ENCODE measurements around the gene UBE2R2. TPM values are rescaled to one million over a fixed set of nuclear protein-coding genes. Genes with fewer than 3 reads are reported as not detected.
A peak's percentile ranks its signal among the peaks of the same experiment; 100 is the strongest.

UBE2R2 gene
- polyA plus RNA-seq, 3 donors = 60.6 to 66.6 (median 60.6) TPM

DNA sequence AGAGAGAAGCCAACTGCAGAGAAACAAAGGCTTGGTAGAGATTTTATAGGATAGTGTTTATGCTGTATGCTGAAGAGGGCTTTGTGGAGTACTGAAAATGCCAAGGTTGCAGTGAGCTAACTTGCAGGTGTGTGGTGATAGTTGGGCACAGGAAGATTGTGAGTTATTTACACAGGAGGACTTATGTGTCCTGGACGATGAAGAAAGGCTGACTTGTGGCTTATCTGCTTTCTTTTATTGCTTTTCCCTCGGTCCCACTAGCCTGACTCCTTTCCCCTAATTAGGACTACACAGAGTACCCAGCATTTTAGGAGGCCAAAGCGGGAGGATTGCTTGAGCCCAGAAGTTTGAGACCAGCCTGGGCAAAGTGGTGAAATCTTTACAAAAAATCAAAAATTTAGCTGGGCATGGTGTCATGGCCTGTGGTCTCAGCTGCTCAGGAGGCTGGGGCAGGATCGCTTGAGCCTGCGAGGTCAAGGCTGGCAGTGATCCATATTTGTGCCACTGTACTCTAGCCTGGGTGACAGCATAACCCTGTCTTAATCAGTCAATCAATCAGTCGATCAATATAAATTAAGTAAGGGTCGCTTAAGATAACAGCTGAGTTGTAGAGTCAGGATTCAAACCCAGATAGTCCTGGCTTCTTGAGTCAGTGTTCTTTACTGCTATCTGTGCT is 61.9 kb downstream of the UBE2R2 start:
- no peak for DNase-seq

DNA sequence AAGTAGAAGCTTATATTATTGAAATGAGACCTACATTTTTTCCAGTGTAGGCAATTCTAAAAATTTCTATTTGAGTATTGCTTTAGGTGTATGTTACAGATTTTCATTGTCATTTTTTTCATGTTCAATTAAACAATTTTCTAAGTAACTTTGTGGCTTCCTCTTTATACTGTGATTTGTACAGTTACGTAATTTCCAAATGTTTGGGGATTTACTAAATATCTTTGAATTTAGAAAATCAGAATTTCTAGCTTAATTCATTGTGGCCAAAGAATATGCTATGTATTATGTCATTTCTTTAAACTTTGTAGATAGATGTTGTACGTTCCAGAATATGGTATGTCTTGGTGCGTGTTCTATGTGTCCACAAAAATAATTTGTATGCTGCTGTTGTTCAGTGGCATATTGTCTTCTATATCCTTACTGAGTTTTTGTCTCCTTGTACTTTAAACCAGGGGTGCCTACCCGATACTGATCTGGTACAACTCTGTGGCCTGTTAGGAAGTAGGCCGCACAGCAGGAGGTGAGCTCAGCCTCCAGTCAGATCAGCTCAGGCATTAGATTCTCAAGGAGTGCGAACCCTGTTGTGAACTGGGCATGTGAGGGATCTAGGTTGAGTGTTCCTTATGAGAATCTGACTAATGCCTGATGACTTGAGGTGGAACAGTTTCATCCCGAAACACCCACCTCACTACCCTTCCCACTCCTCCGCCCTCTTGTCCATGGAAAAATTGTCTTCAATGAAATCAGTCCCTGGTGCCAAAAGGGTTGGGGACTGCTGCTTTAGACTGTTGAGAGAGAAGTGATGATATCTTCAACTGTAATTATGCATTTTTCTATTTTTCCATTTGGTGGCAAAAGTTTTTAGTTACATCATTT is 63.5 kb downstream of the UBE2R2 start:
- DNase-seq = no peak

DNA sequence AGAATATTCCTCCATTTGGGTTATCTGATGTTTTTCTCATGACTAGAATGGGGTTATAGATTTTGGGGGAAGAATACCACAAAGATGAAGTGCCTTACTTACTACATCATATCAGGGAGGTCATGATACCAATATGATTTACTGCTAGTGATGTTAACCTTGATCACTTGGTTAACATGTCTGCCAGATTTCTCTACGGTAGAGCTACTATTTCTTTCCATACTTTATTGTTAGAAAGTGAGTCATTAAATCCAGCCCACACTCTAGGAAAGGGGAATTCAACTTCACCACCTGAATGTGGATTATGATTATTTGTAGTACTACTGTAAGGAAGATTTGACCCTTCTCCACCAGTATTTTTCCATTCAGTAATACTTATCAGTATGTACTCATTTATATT is 64.7 kb downstream of the UBE2R2 start:
- no peak for DNase-seq

DNA sequence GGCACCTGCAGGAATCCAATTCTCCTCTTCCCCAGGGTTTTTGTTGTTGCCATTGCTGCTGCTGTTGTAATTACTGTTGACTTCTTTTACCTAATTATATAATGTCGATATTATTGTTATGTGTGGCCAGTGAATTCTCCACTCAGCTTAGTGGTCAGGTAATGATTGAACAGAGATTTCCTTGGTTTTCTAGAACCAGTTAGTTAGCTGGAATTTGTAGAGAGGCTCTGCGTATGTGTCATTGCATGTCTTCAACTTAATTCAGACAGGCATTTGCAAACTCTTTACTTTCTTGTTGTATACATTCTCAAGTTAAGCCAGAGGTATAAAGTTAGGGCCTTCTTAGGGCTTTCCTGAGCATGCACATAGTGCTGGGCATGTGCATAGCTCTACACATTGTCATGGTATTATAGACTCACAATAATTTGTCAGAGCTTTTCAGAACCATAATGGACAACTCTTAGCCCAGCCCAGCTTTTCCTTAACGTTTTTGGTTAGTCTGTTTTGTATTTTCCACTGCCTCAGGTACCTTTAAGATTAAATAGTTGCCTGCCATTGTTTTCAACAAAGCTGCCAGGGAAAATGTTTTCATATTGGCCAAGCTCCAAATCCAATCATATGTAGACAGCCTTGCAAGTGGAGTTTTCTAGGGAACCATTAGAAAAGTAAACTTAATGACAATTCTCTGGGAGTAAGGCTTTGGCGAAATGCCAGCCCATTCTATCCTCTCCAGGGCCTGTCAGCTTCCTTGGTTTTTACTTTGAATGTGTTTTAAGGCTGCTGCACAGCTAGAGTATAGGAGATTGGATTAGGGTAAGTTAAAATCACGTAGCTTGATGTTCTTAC is 68.1 kb downstream of the UBE2R2 start:
- peak; percentile 49 for DNase-seq

DNA sequence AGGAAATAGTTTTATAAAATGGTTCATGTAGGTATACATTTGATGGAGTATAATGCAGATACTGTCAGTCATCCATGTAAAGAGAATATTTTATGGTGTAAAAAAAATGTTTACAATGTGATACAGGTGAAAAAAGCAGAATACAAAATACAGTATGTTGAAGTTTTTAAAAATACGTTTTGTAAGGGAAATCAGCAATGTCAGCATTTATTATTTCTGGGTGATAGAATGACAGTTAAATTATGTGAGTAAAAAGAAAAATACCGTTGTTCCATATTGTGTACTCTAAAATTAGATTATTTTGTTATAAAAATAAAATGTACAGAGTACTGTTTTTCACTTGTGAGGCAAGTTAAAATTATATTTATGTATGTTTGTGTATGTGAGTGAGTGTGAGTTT is 69.0 kb downstream of the UBE2R2 start:
- no peak for DNase-seq

DNA sequence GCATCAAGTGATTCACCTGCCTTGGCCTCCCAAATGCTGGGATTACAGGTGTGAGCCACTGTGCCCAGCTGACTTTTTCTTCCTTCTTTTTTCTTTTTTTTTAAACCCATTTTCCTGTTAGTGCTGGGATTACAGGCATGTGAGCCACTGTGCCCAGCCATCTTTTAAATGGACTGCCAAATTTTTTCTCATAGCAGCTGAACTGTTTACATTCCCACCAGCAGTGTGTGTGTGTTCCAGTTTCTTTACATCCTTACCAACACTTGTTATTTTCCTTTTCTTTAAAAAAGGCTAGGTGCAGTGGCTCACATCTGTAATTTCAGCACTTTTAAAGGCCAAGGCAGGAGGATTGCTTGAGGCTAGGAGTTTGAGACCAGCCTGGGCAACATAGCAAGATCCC is 76.9 kb downstream of the UBE2R2 start:
- DNase-seq = no peak

DNA sequence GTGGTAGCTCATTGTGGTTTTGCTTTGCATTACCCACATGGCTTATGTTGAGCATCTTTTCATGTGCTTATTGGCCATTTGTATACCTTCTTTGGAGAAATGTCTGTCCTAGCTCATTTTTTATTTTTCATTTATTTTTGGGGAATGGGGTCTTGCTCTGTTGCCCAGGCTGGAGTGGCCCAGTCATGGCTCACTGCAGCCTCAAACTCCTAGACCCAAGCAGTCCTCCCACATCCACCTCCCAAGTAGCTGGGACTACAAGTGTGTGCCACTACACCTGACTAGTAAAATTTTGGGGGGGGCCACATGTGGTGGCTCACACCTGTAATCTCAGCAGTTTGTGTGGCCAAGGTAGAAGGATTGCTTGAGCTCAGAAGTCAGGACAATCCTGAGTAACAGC is 77.4 kb downstream of the UBE2R2 start:
- DNase-seq = no peak

DNA sequence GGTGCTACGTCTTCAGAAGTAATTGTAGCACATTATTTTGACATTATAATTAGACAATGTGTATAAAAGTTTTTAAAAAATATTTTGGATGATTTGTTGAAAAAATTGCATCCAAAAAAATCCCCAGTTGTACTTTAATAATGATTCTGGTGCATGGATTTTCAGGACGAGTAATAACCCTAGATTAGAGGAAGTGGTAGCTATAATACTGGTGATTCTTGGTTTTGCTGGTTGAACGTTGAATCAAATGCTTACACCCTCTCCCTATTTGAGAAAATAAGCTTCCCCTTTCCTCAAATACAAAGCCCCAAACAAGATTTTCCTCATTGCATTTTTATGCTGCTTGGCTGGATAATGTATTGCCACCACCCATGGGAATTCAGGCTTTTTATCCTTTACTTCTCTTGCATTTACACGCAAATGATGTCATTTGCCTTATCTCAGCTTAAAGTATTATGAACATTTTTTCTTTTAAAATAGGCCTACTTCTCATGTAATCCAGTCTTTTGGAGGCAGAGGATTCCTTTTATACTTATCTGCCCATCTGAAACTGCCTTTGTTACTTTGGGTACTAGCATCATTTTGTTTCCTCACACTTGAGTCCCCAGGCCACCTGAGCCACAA is 86.3 kb downstream of the UBE2R2 start:
- no peak for DNase-seq

DNA sequence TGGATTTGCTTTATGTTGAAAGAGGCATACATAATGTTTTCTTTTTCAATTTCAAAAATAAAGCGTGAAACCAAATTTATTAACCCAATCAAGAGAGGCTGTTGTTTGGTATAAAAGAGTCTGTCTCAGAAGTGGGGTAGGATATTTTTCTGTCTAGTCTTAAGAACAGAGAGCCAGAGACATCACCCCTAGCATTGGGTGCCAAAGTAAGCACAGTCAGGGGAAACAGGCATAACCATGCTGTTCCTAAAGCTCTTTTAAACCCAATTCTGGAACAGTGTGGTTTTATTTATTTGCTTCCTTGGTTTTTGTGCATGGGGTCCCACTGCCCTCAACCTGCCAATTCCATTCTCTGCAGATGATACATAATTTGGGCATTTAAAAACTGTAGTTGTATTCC is 88.2 kb downstream of the UBE2R2 start:
- no peak for DNase-seq

DNA sequence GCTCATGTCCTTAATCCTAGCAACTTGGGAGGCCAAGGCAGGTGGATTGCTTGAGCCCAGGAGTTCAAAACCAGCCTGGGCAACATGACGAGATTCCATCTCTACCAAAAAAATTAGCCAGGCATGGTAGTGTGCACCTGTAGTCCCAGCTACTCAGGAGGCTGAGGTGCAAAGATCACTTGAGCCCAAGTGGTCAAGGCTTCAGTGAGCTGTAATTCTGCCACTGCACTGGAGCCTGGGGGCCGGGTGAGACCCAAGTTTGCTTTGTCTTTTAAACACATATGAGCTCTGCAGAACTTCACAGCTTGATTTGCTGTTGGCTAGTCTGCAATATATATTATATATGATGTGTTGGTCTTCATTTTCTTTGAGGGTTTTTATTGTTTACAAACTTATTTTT is 89.8 kb downstream of the UBE2R2 start:
- DNase-seq = no peak

DNA sequence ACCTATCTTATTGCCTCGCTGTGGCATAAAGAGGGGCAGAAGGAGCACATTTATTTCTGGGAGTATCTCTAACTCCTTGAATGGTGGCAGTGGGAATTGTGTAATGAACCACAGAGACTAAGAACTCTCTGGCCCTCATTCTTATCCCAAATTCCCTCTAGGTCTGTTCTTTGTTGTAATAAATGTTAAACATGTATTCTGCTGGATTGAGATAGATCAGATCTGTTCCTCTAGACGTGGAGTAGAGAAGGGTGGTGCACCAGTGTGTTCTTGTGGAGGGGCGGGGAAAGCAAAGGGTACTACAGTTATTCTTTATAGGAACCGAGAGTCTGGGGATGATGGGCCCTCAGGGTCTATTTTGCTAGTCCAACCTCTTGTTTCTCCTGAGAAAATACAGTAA is 90.4 kb downstream of the UBE2R2 start:
- DNase-seq = no peak

DNA sequence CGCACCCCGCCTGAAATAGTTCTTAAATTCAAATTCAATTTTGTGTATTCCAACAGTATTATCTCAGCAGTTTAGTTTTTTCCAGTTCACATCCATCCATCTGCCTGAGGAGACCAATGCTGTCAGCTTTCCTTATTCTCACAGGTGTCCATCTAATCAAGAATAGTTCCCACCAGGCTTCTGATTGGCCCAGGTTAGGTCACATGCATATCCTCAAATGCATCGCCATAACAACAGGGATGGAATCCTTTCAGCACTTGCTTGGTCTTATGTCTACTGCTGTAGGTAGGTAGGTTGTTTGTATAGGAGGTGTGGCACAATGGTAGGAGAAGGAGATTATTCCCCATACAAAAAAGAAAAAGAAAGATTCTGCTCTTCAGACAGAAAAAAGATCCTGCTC is 91.2 kb downstream of the UBE2R2 start:
- DNase-seq = no peak

DNA sequence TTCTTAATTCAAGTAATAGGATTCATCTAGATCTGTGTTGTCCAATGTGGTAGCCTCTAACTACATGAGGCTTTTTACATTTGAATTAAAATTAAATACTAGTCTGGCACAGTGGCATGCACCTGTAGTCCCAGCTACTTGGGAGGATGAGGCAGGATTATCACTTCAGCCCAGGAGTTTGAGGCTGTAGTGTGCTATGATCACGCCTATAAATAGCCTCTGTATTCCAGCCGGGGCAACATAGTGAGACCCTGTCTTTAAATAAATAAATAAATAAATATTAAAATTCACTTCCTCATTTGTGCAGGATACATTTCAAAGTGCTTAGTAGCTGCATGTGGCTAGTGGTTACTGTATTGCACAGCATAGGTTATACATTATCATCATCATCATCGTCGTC is 91.8 kb downstream of the UBE2R2 start:
- no peak for DNase-seq

DNA sequence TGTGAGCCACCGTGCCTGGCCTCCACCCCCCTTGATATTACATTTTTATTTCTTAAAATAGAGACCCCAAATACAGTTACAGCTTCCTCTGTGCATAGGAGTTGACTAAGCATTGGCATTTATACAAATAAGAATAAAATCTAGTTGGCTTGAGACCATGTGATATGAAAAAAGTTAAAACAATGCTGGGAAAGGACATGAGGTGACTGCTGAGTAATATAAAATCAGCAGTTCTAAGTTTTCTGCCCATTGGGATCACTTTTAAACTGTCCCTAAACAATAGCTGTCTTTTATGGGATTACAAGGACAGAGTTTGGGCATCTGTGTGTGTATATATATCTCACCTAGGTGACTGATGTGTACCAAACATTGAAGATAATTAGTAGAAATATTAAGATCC is 96.6 kb downstream of the UBE2R2 start:
- DNase-seq = no peak

DNA sequence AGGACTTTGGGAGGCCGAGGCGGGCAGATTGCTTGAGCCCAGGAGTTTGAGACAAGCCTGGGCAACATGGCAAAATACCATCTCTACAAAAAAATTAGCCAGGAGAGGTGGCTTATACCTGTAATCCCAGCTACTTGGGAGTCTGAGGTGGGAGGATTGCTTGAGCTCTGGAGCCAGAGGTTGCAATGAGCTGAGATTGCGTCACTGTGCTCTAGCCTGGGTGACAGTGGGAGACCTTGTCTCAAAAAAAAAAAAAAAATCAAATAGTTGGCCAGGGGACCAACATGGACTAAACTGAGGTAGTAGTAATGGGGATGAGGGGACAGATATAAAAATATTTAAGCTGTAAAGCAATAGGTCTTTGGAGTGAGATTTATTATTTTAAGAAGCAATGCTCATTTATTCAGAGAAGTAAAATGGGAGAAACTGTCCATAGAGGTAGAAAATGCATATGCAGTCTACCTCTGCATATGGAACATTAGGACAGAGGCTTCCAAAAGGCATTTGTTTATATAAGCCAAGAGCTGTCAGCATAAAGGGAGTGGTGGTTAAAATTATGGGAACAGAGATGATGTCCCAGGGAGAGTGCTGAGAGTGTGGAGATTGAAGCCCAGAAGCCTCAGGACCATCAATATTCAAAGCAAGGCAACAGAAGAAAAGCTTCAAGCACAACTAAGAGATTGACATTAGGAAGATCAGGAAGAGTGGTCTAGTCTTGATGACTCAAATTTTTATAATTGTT is 98.1 kb downstream of the UBE2R2 start:
- DNase-seq = no peak

DNA sequence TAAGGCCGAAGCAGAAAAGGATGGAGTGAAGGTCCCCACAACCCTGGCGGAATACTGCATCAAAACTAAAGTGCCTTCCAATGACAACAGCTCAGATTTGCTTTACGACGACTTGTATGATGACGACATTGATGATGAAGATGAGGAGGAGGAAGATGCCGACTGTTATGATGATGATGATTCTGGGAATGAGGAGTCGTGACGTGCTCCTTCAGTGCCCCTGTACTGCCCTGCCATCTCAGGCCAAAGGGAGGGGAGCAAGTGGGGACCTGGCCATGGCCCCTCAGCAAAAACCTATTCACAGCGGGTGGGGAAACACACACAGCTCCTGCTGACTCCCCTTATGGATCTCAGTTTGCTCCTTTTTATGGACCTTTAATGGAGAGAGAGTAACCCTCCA is 100.1 kb downstream of the UBE2R2 start:
- DNase-seq = no peak

DNA sequence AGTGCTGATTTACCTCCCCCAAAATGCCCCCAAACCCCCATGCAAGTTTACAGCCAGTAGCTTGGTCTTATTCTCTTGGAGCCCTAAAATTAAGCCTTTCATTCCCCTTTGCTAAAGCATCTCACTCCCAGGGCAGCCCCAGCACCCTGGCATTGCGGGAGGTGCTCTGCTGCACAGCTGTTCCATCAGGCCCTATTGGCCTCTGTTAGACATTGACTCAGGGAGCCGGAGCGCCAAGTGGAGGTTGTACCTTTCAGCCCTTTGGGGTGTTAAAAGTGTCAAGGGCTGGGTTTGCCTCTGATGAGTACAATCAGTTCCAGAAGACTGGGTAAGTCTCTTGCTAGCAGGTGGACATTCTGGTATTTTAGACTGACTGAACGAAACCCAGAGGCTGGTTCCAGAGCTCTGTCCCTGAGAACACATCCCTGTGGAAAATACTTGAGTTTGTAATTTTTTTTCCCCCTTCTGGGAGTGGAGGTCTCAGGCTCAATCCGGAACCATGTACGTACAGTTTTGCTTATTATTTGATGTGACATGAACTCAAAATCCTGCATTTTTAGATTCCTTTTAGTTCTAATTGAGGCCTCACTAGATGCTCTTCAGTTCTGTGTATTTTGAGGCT is 102.4 kb downstream of the UBE2R2 start:
- DNase-seq = no peak

DNA sequence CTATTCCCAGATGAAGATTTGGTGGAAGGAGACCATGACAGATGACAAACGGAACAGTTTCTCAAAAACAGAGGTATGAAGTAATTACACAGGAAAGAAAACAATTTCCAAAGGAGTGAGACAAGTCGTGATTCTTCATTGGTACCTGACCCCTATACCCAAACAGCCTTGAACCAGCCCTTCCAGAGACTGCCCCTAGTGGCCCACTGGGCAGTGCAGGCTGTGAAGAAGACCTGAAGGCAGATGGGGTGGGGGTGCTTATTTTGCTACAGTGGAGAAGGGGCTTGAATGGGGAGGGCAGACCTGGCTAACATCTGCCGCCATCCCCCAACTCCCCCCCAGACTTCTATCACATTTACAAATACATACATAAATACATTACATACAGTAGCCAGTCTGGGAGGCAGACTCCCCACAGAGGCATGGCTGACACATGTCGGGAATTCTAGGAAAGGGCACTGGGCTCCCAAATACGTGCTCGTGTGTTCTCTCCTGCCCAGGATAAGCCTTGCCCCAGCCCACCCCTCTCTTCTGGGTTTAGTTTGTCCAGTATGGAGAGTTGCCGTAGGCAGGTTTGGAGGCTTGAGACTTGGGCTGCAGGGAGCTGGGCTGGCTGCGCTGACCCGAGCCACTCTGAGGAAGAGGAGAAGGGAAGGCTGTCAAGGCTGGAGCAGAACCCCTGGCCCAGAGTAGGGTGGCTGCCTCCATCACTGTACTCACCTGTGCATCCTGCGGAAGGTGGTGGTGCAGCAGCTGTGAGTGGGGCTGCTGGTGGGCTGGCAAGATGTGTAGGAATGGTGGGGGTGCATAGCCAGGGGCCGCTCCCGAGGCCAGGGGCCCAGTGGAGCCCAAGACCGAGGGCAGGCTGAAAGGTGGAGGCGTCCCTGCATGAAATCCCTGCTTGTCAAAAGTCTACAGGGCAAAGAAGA is 105.3 kb downstream of the UBE2R2 start:
- no peak for DNase-seq

DNA sequence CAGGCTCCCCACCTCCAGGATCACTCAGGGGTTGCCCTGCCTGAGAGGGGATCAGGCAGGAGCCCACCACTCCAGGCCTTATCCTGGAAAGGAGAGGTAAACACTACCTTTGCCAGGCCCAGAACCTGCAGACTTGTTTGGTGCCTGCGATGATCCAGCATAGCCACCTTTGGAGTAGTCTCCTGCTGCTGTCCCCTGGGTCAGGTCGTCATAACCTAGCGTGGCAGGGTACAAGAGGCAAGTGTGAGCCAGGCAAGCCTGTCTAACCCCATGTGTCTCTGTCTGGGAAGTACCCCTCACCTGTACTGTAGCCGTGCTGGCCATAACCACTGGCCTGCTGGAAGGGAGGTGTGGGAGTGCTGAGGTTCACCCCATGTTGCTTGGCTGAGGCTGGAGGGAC is 106.1 kb downstream of the UBE2R2 start:
- DNase-seq = no peak
